K562 (cell line): Measurements from ENCODE around the gene PHYKPL. TPM values are rescaled to one million over a fixed set of nuclear protein-coding genes. Genes with fewer than 3 reads are reported as not detected.

Experiments used
- ATAC-seq: fragments of 200-7000 bp; cut with Tn5 transposase; 3 replicates; pipeline ENCODE4 v1.9.1; 2020; ENCODE audit warnings: moderate library complexity
- BruUV-seq: library from RNA; stranded (reverse); fragments of 400-500 nt; replicated peaks from 2 replicates; lab custom pipeline; 2021; lab: Mats Ljungman, UMichigan
- CTCF ChIA-PET: fragments of 300-600 bp; formaldehyde crosslinking; extraction: SDS; loops from one replicate; lab custom pipeline; 2021; ENCODE audit warnings: low intra/inter-chr PET ratio; lab: Yijun Ruan, JAX
- POLR2A ChIA-PET: fragments of 300-600, 350-650 bp; sonication (Branson Sonifier 250); formaldehyde crosslinking; extraction: SDS; loops from one replicate; lab custom pipeline; 2021; ENCODE audit warnings: antibody characterized with exemption, inconsistent platforms; lab: Yijun Ruan, JAX
- DNase-seq, 4 experiments: peaks; one replicate each; pipeline versions ENCODE4 v3.0.0 to v3.0.0-alpha.2; 2011 to 2018; ENCODE audit warnings: low spot score in 3 of 4, mixed read lengths in 3 of 4; ENCODE audit errors: extremely low read depth in 1 of 4
- FAIRE-seq: peaks from 2 replicates; lab custom pipeline; 2011; peaks lifted over from hg19 to GRCh38; lab: Jason Lieb, UNC
- H2AFZ ChIP-seq: 2 replicates; pipeline ENCODE4 v1.6.0; 2011; ENCODE audit warnings: low read depth, low read length, control low read depth, inconsistent platforms
- H3K27ac ChIP-seq: fragments of 200-600 bp; 3 replicates; pipeline ENCODE4 v1.8.0; 2011; ENCODE audit warnings: low read depth, mild to moderate bottlenecking, control low read depth, inconsistent platforms, low read length, moderate library complexity, mixed read lengths; ENCODE audit errors: extremely low read depth
- H3K27me3 ChIP-seq, 2 experiments: fragments of 300-600 bp in 1 of 2; 2 replicates in 1 of 2; 3 replicates in 1 of 2; pipeline versions ENCODE4 v1.6.0 to v1.8.0; 2011; ENCODE audit warnings: inconsistent platforms in 2 of 2, low read length in 2 of 2, mild to moderate bottlenecking in 1 of 2, mixed read lengths in 1 of 2, moderate library complexity in 1 of 2; ENCODE audit not compliant: control insufficient read depth in 2 of 2, insufficient read depth in 2 of 2
- H3K36me3 ChIP-seq: fragments of 300-600 bp; 3 replicates; pipeline ENCODE4 v1.8.0; 2011; ENCODE audit warnings: mild to moderate bottlenecking, low read length, inconsistent platforms; ENCODE audit not compliant: control insufficient read depth, insufficient read depth
- H3K4me1 ChIP-seq, 2 experiments: fragments of 200-600 bp in 1 of 2; replicated peaks in 1 of 2; 2 replicates in 1 of 2; 3 replicates in 1 of 2; pipeline versions ENCODE4 v1.5.1 to v1.8.0; 2011; ENCODE audit warnings: inconsistent platforms in 2 of 2, low read length in 2 of 2, mild to moderate bottlenecking in 1 of 2, mixed read lengths in 1 of 2, moderate library complexity in 1 of 2; ENCODE audit not compliant: control insufficient read depth in 2 of 2, insufficient read depth in 2 of 2
- H3K4me2 ChIP-seq: 2 replicates; pipeline ENCODE4 v1.6.1; 2011; ENCODE audit warnings: low read length, control low read depth, inconsistent platforms, mixed read lengths; ENCODE audit not compliant: insufficient read depth
- H3K4me3 ChIP-seq: fragments of 200-600 bp; sonication (generic), shearing (Covaris generic); 2 replicates; pipeline ENCODE4 v1.5.1; 2016; ENCODE audit warnings: control low read depth, inconsistent platforms
- H3K79me2 ChIP-seq: fragments of 200-600 bp; 3 replicates; pipeline ENCODE4 v1.8.0; 2011; ENCODE audit warnings: low read length, inconsistent platforms; ENCODE audit not compliant: control insufficient read depth, insufficient read depth
- H3K9ac ChIP-seq, 2 experiments: 2 replicates each; pipeline versions ENCODE4 v1.6.0 to v1.6.1; 2011; ENCODE audit warnings: low read depth in 2 of 2, low read length in 2 of 2, control low read depth in 1 of 2, inconsistent platforms in 1 of 2, mild to moderate bottlenecking in 1 of 2, mixed read lengths in 1 of 2; ENCODE audit not compliant: insufficient read depth in 1 of 2
- H3K9me1 ChIP-seq: one replicate; pipeline ENCODE4 v1.6.0; 2011; ENCODE audit warnings: inconsistent platforms, mild to moderate bottlenecking, low read length, moderate library complexity; ENCODE audit not compliant: control insufficient read depth, insufficient read depth
- H3K9me3 ChIP-seq: replicated peaks from 2 replicates; pipeline ENCODE4 v1.5.1; 2011; ENCODE audit warnings: low read depth, low read length, inconsistent platforms; ENCODE audit not compliant: control insufficient read depth, insufficient read depth
- H4K20me1 ChIP-seq: replicated peaks from 2 replicates; pipeline ENCODE4 v1.6.1; 2011; ENCODE audit warnings: low read length, inconsistent platforms, mixed read lengths; ENCODE audit not compliant: control insufficient read depth, insufficient read depth
- CHD1 ChIP-seq: fragments of 200-600 bp; sonication (generic); IDR thresholded peaks from one replicate; pipeline ENCODE4 v1.6.1; 2012; ENCODE audit warnings: mild to moderate bottlenecking, moderate library complexity, low read length, inconsistent platforms
- KDM2B ChIP-seq: fragments of 250-450 bp; sonication (Bioruptor Pico); IDR thresholded peaks from 2 replicates; pipeline ENCODE4 v1.8.0; 2021; ENCODE audit warnings: mild to moderate bottlenecking, moderate library complexity
- TARDBP ChIP-seq: fragments of 450-650 bp; IDR thresholded peaks from 2 replicates; pipeline ENCODE4 v1.6.1; 2016
- TCFL5 ChIP-seq: fragments of 250-450 bp; sonication (Bioruptor Pico); conservative IDR thresholded peaks from 2 replicates; pipeline ENCODE4 v1.6.1; 2021; ENCODE audit warnings: mild to moderate bottlenecking, moderate library complexity, matching md5 sums
- THRAP3 ChIP-seq: fragments of 450-650 bp; IDR thresholded peaks from 2 replicates; pipeline ENCODE4 v1.6.1; 2016; ENCODE audit warnings: mild to moderate bottlenecking, inconsistent platforms, borderline replicate concordance
- ZNF174 ChIP-seq: fragments of 250-450 bp; sonication (Bioruptor Pico); IDR thresholded peaks from 2 replicates; pipeline ENCODE4 v1.4.0; 2020; ENCODE audit warnings: mild to moderate bottlenecking
- WGBS: fragments of 100-300 bp; shearing (Covaris generic); methylation state at CpG from one replicate; pipeline ENCODE4 v1.1.6; 2016; ENCODE audit warnings: low coverage, mixed read lengths; ENCODE audit not compliant: insufficient coverage; ENCODE audit errors: missing lambda C conversion rate; 5-methylcytosine and 5-hydroxymethylcytosine counted together
- in situ Hi-C: fragments of 300-500 bp; cut with MboI; formaldehyde crosslinking; loops from 4 replicates; pipeline ENCODE4 v1.15.0; 2018; ENCODE audit warnings: inconsistent platforms, mixed read lengths
- intact Hi-C: fragments of 100-400 bp; cut with micrococcal nuclease; formaldehyde crosslinking; loops from 2 replicates; pipeline ENCODE4 v1.14.2; 2022
- polyA plus RNA-seq, 8 experiments: library from polyadenylated mRNA; depleted of rRNA in 4 of 8; stranded (reverse) in 5 of 8; unstranded in 3 of 8; fragments of >200 nt; fragmentation: Nextera tagmentation in 2 of 8; fragmentation: Illumina TruSeq in 1 of 8; extraction: Ambion mirVana in 2 of 8; extraction: Trizol in 1 of 8; gene quantifications; 2 replicates each; pipeline versions ENCODE4 v1.2.1 to v1.2.3, GENCODE V29; 2011 to 2014; ENCODE audit warnings: inconsistent platforms in 1 of 8, missing spikeins in 1 of 8
- total RNA-seq, 7 experiments: library from RNA; depleted of rRNA in 6 of 7; stranded (reverse); fragments of >200 nt in 6 of 7; fragmentation: Illumina TruSeq in 2 of 7; extraction: Trizol in 2 of 7; gene quantifications; 2 replicates each; pipeline versions ENCODE4 v1.2.1 to v1.2.3, GENCODE V29; 2011 to 2021; ENCODE audit warnings: low replicate concordance in 1 of 7
- TF ChIP-seq, protein P1 (sequence below): sonication (generic); formaldehyde crosslinking; IDR thresholded peaks from 2 replicates; pipeline ENCODE4 v1.8.0; 2022; ENCODE audit warnings: mild to moderate bottlenecking, missing genetic modification reagents
- TF ChIP-seq, protein P2 (sequence below): fragments of 450-650 bp; IDR thresholded peaks from 2 replicates; pipeline ENCODE4 v1.6.1; 2016; ENCODE audit warnings: antibody characterized with exemption
- TF ChIP-seq, protein P3 (sequence below): sonication (generic); formaldehyde crosslinking; IDR thresholded peaks from 2 replicates; pipeline ENCODE4 v1.8.0; 2022; ENCODE audit warnings: mild to moderate bottlenecking, missing genetic modification reagents

Gene PHYKPL
- total and polyA plus RNA-seq, 9 of the 15 experiments (the other 6 are each of a cell fraction or from before 2014, with no cell fraction given), result 4.7 to 34.7 (median 18.6) TPM

DNA sequence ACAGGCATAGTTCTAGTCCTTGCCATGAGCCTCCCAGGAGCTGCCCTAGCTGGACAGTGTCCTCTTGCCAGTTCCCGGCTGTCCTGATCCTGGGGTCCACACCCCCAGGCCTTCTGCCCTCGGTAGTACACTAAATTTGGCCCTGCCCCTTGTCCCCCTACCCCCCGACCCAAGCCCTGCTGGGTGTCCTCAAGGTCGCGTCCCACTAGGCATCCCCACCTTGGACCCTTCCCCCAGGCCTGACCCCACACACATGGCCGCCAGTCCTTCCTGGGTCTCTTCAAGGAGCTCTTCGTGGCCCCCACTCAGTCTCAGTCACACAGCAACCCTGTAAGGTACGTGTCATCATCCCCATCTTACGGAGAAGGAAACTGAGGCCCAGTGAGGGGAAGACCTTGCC, 40.0 kb upstream of the PHYKPL start:
- no peaks in the 10 kb centered on the region for H4K20me1 ChIP-seq
- H3K36me3 ChIP-seq, result no peaks in the 10 kb centered on the region
- H3K27me3 ChIP-seq, result peaks cover 24 to 88% of the 10 kb centered on the region in 2 experiments; a peak in 4 of 5 replicates
- no peak overlapping the region for H3K4me3 ChIP-seq
- H3K9me1 ChIP-seq, result no peaks in the 10 kb centered on the region
- no peak for DNase-seq
- H3K27ac ChIP-seq, result no peak overlapping the region
- peaks cover 4% of the 10 kb centered on the region; the same call in 1 of the 2 replicates for H3K9me3 ChIP-seq
- ChIA-PET POLR2A (no interaction called here), CTCF (no interaction called here)
- intact Hi-C loops, result no loop called here
- H3K4me2 ChIP-seq, result no peak overlapping the region
- H3K79me2 ChIP-seq, result no peaks in the 10 kb centered on the region
- BruUV-seq, result no TSS peak
- no peak for FAIRE-seq
- in situ Hi-C loops, result no loop called here
- H3K9ac ChIP-seq, result no peak overlapping the region
- WGBS, result 5% methylated on average over 6 of the region's 9 CpGs
- peaks cover 0 to 6% of the 10 kb centered on the region in 2 experiments; a peak in 1 of 5 replicates for H3K4me1 ChIP-seq
- no peak for ATAC-seq
- no peak overlapping the region for H2AFZ ChIP-seq
- TF ChIP-seq, protein P1, sequence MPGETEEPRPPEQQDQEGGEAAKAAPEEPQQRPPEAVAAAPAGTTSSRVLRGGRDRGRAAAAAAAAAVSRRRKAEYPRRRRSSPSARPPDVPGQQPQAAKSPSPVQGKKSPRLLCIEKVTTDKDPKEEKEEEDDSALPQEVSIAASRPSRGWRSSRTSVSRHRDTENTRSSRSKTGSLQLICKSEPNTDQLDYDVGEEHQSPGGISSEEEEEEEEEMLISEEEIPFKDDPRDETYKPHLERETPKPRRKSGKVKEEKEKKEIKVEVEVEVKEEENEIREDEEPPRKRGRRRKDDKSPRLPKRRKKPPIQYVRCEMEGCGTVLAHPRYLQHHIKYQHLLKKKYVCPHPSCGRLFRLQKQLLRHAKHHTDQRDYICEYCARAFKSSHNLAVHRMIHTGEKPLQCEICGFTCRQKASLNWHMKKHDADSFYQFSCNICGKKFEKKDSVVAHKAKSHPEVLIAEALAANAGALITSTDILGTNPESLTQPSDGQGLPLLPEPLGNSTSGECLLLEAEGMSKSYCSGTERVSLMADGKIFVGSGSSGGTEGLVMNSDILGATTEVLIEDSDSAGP (CRISPR knock-in tag), result no peak
- TF ChIP-seq ZNF174 (CRISPR knock-in tag) (no peak), KDM2B (no peak), CHD1 (no peak), TCFL5 (CRISPR knock-in tag) (no peak), TARDBP (no peak), THRAP3 (no peak)
- TF ChIP-seq, protein P2, sequence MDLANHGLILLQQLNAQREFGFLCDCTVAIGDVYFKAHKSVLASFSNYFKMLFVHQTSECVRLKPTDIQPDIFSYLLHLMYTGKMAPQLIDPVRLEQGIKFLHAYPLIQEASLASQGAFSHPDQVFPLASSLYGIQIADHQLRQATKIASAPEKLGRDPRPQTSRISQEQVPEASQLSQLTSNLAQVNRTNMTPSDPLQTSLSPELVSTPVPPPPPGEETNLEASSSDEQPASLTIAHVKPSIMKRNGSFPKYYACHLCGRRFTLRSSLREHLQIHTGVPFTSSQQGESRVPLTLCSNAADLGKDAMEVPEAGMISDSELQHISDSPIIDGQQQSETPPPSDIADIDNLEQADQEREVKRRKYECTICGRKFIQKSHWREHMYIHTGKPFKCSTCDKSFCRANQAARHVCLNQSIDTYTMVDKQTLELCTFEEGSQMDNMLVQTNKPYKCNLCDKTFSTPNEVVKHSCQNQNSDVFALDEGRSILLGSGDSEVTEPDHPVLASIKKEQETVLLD, result no peak
- TF ChIP-seq, protein P3, sequence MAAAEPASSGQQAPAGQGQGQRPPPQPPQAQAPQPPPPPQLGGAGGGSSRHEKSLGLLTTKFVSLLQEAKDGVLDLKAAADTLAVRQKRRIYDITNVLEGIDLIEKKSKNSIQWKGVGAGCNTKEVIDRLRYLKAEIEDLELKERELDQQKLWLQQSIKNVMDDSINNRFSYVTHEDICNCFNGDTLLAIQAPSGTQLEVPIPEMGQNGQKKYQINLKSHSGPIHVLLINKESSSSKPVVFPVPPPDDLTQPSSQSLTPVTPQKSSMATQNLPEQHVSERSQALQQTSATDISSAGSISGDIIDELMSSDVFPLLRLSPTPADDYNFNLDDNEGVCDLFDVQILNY, result no peak
